OCI-LY3 (cell line): ENCODE measurements around the gene HSPA1L.

Experiments used
- EZH2phosphoT487 ChIP-seq: fragments of 200-600 bp; shearing (Covaris generic); IDR thresholded peaks from 2 replicates; pipeline ENCODE4 v1.6.1; 2018; ENCODE audit warnings: antibody characterized with exemption, mixed run types, low read depth
- TF ChIP-seq, protein P1 (sequence below): fragments of 200-600, 300-600 bp; sonication (generic); IDR thresholded peaks from 2 replicates; pipeline ENCODE4 v1.5.1; 2014; ENCODE audit warnings: antibody characterized with exemption, low read length, low read depth

DNA sequence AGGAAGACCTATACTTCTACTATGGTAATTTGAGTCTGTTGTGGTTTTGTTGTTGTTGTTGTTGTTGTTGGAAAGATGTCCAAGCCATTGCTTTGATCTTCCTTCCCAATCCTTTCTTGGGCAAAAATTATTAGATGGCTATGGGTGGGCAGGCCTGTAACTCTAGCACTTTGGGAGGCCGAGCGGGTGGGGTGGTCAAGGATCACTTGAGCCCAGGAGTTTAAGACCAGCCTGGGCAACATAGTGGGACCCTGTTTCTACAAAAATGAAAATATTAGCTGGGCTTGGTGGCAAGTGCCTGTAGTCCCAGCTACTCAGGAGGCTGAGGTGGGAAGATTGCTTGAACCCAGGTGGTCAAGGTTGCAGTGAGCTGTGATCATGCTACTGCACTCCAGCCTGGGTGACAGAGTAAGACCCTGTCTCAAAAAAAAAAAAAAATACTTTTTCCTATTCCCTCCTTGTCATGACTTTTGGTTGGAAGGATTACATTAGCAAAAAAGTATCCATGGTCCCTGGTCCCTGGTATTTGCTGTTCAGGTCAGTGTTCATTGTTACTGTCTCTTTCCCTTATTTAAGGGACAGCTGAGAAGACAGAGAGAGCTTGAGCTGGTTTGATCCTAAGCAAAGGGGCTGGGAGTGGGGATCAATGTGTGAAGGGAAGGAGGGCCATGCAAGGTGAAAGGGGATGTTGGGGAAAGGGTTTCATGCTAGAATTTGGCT, 35.8 kb upstream of the HSPA1L start:
- TF ChIP-seq, protein P1, sequence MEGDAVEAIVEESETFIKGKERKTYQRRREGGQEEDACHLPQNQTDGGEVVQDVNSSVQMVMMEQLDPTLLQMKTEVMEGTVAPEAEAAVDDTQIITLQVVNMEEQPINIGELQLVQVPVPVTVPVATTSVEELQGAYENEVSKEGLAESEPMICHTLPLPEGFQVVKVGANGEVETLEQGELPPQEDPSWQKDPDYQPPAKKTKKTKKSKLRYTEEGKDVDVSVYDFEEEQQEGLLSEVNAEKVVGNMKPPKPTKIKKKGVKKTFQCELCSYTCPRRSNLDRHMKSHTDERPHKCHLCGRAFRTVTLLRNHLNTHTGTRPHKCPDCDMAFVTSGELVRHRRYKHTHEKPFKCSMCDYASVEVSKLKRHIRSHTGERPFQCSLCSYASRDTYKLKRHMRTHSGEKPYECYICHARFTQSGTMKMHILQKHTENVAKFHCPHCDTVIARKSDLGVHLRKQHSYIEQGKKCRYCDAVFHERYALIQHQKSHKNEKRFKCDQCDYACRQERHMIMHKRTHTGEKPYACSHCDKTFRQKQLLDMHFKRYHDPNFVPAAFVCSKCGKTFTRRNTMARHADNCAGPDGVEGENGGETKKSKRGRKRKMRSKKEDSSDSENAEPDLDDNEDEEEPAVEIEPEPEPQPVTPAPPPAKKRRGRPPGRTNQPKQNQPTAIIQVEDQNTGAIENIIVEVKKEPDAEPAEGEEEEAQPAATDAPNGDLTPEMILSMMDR: no peak
- TF ChIP-seq EZH2phosphoT487: no peak
